KMS-11 (cell line): ENCODE data around the gene IQSEC1.

Experiments used
- H2AFZ ChIP-seq: fragments of 200-600 bp; sonication (generic); 2 replicates; pipeline ENCODE4 v1.6.1; 2016; ENCODE audit warnings: antibody characterized with exemption, mixed run types, low read depth
- H3K27ac ChIP-seq: fragments of 200-600 bp; sonication (generic); 2 replicates; pipeline ENCODE4 v1.6.1; 2016; ENCODE audit warnings: mild to moderate bottlenecking, mixed run types
- H3K27me3 ChIP-seq: fragments of 200-600 bp; sonication (generic); 2 replicates; pipeline ENCODE4 v1.6.1; 2017; ENCODE audit warnings: mild to moderate bottlenecking, low read depth, mixed run types, moderate library complexity; ENCODE audit not compliant: insufficient read depth
- H3K36me3 ChIP-seq: fragments of 200-600 bp; sonication (generic); 2 replicates; pipeline ENCODE4 v1.6.1; 2017; ENCODE audit warnings: mild to moderate bottlenecking, mixed run types; ENCODE audit not compliant: insufficient read depth
- H3K4me1 ChIP-seq: fragments of 200-600 bp; sonication (generic); 2 replicates; pipeline ENCODE4 v1.6.1; 2016; ENCODE audit warnings: mild to moderate bottlenecking, low read depth, mixed run types; ENCODE audit not compliant: poor library complexity, severe bottlenecking
- H3K4me2 ChIP-seq: fragments of 200-600 bp; sonication (generic); 2 replicates; pipeline ENCODE4 v1.7.0; 2016; ENCODE audit warnings: mild to moderate bottlenecking, mixed run types
- H3K4me3 ChIP-seq: fragments of 200-600 bp; sonication (generic); IDR thresholded peaks from 2 replicates; pipeline ENCODE4 v1.6.1; 2017; ENCODE audit warnings: low read depth, low read length, mixed read lengths; ENCODE audit not compliant: insufficient read depth
- H3K79me2 ChIP-seq: fragments of 200-600 bp; sonication (generic); 2 replicates; pipeline ENCODE4 v1.6.1; 2016; ENCODE audit warnings: low read depth, mixed run types; ENCODE audit not compliant: insufficient read depth
- H3K9ac ChIP-seq: fragments of 200-600 bp; sonication (generic); 2 replicates; pipeline ENCODE4 v1.6.1; 2016; ENCODE audit warnings: mild to moderate bottlenecking, mixed run types
- H4K20me1 ChIP-seq: fragments of 200-600 bp; sonication (generic); 2 replicates; pipeline ENCODE4 v1.6.1; 2016; ENCODE audit warnings: mild to moderate bottlenecking, mixed run types; ENCODE audit not compliant: insufficient read depth
- TF ChIP-seq, protein P1 (sequence below): fragments of 200-600 bp; sonication (generic); conservative IDR thresholded peaks from 2 replicates; pipeline ENCODE4 v1.6.1; 2017; ENCODE audit warnings: low read depth, mild to moderate bottlenecking, antibody characterized with exemption, low read length, moderate library complexity, mixed read lengths

Gene IQSEC1

GRCh38 chr3:12978682-12979081 is 94.5 kb downstream of the IQSEC1 start:
- no peak overlapping the region for H2AFZ ChIP-seq

DNA sequence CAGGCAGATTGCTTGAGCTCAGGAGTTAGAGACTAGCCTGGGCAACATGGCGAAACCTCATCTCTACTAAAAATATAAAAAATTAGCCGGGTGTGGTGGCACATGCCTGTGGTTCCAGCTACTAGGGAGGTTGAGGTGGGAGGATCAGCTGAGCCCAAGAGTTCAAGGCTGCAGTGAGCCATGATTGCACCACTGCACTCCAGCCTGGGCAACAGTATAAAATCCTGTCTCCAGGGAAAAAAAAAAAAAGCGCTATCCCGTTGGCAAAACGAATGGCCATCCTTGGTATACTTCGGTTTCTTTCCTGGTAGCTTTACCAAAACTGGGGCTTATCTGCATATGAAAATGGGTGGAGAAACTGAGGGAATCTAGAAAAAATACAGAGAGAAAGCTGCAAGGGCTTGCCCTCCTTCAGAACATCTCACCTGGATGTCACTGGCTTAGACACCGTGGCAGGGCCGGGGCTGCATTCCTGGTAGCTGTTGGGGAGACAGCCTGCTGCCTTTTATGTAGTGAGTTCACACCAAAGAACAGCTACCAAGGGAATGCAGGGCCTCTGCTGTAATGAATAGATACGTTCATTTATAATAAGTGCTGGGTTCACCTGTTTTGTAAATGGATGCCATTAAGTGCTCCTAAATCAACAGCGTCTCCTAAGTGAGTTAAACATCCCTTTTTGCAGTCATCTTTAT is 96.0 kb downstream of the IQSEC1 start:
- Histone ChIP-seq H4K20me1 (no peaks in the 10 kb centered on the region), H3K27me3 (no peaks in the 10 kb centered on the region), H3K4me2 (no peak overlapping the region), H3K4me1 (peaks cover 23% of the 10 kb centered on the region), H3K4me3 (no peak overlapping the region), H3K79me2 (no peaks in the 10 kb centered on the region), H2AFZ (no peak overlapping the region), H3K27ac (no peak overlapping the region), H3K36me3 (no peaks in the 10 kb centered on the region), H3K9ac (no peak overlapping the region)
- TF ChIP-seq, protein P1, sequence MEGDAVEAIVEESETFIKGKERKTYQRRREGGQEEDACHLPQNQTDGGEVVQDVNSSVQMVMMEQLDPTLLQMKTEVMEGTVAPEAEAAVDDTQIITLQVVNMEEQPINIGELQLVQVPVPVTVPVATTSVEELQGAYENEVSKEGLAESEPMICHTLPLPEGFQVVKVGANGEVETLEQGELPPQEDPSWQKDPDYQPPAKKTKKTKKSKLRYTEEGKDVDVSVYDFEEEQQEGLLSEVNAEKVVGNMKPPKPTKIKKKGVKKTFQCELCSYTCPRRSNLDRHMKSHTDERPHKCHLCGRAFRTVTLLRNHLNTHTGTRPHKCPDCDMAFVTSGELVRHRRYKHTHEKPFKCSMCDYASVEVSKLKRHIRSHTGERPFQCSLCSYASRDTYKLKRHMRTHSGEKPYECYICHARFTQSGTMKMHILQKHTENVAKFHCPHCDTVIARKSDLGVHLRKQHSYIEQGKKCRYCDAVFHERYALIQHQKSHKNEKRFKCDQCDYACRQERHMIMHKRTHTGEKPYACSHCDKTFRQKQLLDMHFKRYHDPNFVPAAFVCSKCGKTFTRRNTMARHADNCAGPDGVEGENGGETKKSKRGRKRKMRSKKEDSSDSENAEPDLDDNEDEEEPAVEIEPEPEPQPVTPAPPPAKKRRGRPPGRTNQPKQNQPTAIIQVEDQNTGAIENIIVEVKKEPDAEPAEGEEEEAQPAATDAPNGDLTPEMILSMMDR: no peak

More at GRCh38 chr3:12978682-12979081, 94.5 kb downstream of the IQSEC1 start:
- Histone ChIP-seq H3K36me3 (no peaks in the 10 kb centered on the region), H3K9ac (no peak overlapping the region), H3K4me1 (peaks cover 32% of the 10 kb centered on the region), H3K27me3 (no peaks in the 10 kb centered on the region), H3K4me3 (no peak overlapping the region), H3K79me2 (no peaks in the 10 kb centered on the region), H4K20me1 (no peaks in the 10 kb centered on the region), H3K4me2 (no peak overlapping the region), H3K27ac (no peak overlapping the region)
- TF ChIP-seq, protein P1: no peak

GRCh38 chr3:12975748-12976522 is 97.3 kb downstream of the IQSEC1 start:
- H3K4me1 ChIP-seq: peaks cover 13% of the 10 kb centered on the region
- H3K9ac ChIP-seq: no peak overlapping the region
- no peak overlapping the region for H3K27ac ChIP-seq
- H4K20me1 ChIP-seq: no peaks in the 10 kb centered on the region
- H3K4me2 ChIP-seq: no peak overlapping the region
- H3K4me3 ChIP-seq: no peak overlapping the region
- no peaks in the 10 kb centered on the region for H3K79me2 ChIP-seq
- H3K36me3 ChIP-seq: no peaks in the 10 kb centered on the region
- TF ChIP-seq, protein P1: no peak
- H3K27me3 ChIP-seq: no peaks in the 10 kb centered on the region
- no peak overlapping the region for H2AFZ ChIP-seq

DNA sequence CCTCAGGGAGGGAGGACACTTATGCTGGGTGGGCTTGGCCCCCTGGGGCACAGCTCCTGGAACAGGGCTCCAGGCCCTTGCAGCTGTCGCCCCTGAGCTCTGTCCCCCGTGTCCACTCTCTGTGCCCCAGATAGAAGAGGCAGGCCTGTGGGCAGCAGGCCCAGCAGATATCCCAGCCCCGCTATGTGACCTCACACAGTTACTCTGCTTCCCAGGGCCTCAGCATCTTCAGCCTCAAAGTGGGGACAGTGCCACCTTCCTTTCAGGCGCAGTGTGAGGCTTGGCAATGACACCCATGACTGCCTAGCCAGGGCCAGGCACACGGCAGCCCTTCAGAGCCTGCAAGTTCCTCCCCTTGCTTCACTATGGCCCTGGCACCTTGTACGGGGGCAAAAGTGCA is 98.4 kb downstream of the IQSEC1 start:
- Histone ChIP-seq H3K36me3 (no peaks in the 10 kb centered on the region), H3K79me2 (no peaks in the 10 kb centered on the region), H4K20me1 (no peaks in the 10 kb centered on the region), H3K4me3 (no peak overlapping the region), H3K4me1 (peaks cover 13% of the 10 kb centered on the region), H3K27ac (no peak overlapping the region), H3K9ac (no peak overlapping the region), H2AFZ (no peak overlapping the region), H3K27me3 (no peaks in the 10 kb centered on the region), H3K4me2 (no peak overlapping the region)
- TF ChIP-seq, protein P1: no peak
